Stimulated activated CD4-positive, alpha-beta T cell treated with anti-CD3 and anti-CD28 coated beads, Interleukin-12 subunit alpha, Interleukin-12 subunit beta, amount 100 ng/mL, for 24 hours (primary cell): ENCODE data around the gene OR11A1.
"Not testable (repeated sequence)": the region's sequence is repeated elsewhere in the genome, so short reads cannot be mapped to it uniquely, and the experiment has no call there.

Experiments used
- DNase-seq, 2 experiments: peaks; one replicate each; pipeline ENCODE4 v3.0.0-alpha.2; 2020; ENCODE audit warnings: low read depth in 2 of 2

OR11A1 gene

DNA sequence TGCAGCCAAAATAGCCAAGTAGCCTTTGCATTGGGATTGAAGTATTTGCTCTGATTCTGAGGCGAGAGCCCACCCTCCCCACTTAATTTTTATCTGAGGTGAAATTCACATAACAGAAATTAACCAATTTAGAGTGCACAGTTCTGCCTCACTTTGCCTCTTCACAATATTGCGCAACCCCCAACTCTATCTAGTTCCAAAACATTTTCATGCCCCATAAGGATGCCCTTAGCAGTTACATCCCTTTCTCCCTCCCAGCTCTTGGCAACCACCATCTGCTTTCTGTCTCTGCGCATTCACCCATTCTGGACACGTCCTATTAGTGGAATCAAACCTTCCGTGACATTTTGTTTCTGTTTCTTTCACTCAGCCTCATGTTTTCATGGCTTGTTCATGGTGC, 21.9 kb upstream of the OR11A1 start:
- DNase-seq = no peak

DNA sequence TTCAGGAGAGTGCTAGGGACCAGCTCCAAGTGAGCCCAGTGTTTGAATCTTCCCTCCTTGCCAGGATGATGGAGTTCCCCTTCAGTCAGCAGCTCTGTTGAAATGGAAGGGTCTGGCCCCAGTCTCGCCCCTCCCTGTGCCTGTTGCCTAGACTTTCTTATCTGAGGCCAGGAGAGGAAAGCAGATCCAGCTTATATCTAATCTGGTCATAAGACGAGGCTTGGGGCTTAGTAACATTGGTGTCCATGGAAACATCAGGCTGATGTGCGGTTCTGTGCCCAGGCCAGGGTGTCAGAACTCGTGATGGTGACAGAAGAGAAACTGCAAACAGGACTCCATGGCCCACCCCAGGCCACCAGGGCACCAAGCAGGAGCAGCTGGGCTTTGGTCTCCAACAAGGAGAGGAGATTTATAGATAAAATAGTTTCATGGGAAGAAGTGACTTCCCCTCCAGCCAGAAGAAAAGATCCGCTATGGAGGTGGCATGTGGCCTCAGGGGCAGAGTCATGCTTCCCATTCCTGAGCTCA, 21.1 kb upstream of the OR11A1 start:
- DNase-seq = no peak

DNA sequence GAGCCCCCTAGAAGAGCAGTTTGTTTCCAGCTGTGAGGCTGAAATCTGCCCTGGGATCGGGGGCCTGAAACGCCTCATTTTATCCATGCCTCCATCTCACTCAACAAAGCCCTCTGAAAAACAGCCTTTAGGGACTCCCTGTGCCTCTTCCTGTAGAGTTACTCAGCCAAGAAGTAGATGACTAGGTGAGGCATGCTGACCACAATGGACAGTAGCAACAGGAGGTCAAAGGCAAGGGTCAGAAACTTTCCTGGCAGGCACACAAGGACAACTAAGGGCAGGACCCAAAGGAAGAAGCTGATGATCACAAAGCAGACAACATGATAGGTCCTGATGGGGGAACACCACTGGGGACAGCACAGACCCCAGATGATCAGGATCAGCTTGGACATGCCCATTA, 18.1 kb upstream of the OR11A1 start:
- DNase-seq = no peak

DNA sequence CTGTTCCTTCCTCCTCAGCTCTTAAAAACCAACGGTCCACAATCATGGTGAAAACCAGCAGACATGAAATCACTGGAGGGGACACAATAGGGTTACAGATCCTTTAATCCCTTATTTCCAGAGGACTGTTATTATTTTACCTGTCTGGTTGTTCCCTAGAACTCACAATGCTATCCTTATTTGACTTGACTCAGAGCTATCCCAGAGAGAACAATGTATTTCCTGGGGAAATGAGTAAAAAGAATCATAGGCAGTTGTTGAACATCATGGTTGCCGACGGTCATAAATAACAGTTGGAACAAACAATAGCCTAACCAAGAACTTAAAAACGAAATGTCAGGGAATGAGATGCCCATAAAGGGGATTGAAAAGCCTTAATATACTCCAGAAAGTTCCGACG, 9.4 kb upstream of the OR11A1 start:
- no peak for DNase-seq

DNA sequence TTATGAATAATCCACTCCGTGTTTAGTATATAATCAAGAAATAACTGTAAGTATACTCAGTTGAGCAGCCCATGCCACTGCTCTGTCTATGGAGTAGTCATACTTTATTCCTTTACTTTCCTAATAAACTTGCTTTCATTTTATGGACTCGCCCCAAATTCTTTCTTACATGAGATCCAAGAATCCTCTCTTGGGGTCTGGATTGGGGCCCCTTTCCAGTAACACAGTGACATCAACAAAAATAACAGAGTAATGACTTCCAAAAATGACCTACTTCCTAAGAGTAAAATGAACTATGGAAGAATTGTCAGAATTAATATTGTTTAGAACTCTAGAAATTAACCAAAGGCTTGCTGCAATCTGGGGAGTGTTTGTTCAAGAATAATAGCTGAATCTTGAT, 8.9 kb upstream of the OR11A1 start:
- no peak for DNase-seq

DNA sequence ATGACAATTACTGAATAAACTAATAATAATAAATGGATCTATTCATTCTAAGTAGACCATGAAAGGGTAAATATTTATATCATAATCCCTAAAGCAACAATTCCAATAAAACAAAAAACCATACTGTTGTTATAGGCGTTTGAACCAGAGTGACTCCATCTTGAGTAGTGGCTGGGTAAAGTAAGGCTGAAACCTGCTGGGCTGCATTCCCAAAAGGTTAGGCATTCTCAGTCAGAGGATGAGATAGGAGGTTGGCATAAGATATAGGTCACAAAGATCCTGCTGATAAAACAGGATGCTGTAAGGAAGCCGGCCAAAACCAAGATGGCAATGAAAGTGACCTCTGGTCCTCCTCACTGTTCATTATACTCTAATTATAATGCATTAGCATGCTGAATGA, 8.4 kb upstream of the OR11A1 start:
- DNase-seq = no peak

DNA sequence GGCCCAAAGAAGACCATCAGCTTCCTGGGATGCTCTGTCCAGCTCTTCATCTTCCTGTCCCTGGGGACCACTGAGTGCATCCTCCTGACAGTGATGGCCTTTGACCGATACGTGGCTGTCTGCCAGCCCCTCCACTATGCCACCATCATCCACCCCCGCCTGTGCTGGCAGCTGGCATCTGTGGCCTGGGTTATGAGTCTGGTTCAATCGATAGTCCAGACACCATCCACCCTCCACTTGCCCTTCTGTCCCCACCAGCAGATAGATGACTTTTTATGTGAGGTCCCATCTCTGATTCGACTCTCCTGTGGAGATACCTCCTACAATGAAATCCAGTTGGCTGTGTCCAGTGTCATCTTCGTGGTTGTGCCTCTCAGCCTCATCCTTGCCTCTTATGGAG, 5.2 kb upstream of the OR11A1 start:
- DNase-seq = no peak

DNA sequence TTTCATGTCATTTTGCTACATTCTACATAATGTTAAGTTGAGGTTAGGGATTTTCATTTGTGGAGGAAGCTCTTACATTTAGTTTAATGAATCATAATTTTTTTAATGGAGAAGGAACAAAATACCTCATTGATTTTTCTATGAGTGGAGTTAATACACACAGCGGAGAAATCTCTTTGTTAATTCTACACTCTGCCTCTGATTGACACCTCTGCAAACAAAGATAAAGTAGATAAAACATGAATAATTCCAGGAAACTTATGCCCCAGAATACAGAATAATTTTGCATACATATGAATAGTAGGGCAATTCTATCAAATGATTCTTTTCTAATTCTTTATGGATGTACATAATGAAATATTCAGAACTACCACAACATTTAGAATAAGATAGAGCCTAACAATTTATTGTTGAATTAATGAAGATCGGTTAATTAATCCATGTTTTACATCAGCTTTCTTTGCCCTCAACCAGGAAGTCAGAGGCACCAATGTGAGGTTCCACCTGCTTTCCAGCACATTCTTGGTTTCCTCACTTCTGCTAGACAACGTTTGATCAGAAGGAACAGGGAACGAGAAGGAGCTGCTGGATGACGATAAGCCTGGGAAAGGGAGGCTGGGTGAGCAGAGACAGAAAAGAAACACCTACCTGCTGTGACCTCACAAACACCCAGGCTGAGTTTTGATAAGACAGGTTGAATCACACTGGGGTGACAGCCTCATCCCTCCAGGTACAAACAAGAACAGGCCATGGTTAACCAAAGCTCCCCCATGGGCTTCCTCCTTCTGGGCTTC, 4.3 kb upstream of the OR11A1 start:
- no peak for DNase-seq

DNA sequence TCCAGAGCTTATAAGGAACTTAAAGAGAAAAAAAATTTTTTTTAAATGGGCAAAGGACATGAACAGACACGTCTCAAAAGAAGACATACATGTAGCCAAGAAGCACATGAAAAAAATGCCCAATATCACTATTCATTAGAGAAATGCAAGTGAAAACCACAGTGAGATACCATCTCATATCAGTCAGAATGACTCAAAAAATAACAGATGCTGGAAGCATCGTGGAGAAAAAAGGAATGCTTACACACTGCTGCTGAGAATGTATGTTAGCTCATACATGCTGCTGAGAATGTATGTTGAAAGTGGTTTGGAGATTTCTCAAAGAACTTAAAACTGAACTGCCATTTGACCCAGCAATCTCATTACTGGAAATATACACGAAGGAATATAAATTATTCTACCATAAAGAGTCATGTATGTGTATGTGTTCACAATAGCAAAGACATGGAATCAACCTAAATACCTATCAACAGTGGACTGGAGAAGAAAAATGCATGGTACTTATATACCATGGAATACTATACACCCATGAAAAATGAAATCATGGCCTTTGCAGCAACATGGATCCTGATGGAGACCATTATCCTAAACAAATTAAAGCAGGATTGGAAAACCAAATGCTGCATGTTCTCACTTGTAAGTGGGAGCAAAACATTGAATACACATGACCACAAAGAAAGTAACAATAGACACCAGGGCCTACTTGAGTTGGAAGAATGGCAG, 5.2 kb downstream of the OR11A1 start:
- DNase-seq = no peak

DNA sequence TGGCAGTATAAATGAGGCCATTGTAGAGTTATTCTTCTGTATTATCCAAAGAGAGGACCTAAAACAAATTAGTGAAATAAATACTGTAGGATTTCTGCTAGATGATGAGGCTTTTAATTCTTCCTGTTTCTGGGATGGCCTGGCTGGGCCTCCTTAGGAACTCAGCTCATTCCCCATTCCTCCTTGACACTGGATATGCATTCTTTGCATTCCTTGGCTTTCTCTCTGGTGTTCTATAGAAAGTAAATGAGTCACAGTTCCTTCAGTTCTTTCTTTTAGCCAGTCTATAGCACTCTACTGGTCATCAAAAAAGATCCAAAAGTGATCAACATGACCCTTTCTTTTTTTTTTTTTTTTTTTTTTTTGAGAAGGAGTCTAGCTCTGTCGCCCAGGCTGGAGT, 9.2 kb downstream of the OR11A1 start:
- DNase-seq = no peak

DNA sequence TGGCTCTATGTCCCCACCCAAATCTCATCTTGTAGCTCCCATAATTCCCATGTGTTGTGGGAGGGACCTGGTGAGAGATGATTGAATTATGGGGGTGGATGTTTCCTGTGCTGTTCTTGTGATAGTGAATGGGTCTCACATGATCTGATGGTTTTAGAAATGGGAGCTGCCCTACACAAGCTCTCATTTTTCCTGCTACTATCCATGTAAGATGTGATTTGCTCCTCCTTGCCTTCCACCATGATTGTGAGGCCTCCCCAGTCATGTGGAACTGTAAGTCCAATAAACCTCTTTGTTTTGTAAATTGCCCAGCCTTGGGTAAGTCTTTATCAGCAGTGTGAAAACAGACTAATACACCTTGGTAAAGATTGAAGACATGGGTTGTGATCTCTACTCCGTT, 12.8 kb downstream of the OR11A1 start:
- not testable (repeated sequence) for DNase-seq

DNA sequence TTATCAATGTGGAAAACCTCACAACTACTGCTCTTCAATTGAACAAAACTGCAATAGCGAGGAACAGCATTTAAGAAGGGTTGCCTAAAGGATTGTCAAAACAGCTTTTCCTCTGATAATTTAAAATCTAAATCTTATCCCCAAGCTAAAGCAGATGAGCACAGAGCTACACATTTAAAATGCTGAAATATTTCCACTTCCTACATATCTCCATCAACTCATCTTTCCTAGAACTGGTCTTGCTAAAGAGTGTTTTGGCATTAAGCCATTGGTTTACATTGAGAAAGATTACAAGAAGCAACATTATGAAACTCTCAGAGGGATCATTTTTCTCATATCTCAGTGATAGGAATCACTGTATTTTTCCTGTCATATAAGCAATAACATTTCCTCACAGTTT, 14.2 kb downstream of the OR11A1 start:
- DNase-seq = no peak

DNA sequence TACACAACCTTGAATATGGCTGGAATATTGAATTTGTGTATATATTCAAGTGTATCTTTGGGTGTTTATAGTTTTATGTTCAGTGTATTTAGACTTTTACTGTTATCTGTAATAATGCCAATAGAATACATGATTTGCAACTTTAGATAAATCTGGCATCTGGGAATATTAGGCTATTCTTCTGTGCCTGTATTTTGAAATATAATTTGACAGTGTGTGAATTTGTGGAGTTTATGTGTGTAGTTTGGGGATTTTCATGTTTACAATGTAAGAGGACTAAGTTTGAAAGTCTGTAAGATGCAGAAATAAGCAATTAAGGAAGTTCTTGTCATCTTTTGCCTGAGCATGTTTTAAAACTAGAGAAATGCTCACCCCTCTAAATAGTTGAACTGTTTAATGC, 17.9 kb downstream of the OR11A1 start, which contains the start of gene OR10C1:
Gene OR10C1 (plus strand): TSS at position 301 of the 400 bp plus-strand sequence. CDS start 710 bp downstream, outside the sequence.
- DNase-seq = no peak

DNA sequence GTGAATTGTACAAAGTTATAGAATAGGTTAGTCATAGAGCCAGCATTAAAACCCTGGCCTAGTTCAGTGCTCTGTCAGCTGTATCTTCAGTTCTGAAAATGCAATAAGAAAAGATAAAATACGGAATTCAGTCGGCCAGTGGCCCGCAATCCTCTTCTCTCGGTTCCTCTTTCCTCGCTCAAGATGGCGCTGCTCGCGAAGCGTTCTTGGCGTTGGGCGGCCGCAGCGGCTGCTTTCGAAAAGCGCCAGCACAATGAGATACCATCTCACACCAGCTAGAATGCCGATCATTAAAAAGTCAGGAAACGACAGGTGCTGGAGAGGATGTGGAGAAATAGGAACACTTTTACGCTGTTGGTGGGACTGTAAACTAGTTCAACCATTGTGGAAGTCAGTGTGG, 20.1 kb downstream of the OR11A1 start:
- DNase-seq = not testable (repeated sequence)

DNA sequence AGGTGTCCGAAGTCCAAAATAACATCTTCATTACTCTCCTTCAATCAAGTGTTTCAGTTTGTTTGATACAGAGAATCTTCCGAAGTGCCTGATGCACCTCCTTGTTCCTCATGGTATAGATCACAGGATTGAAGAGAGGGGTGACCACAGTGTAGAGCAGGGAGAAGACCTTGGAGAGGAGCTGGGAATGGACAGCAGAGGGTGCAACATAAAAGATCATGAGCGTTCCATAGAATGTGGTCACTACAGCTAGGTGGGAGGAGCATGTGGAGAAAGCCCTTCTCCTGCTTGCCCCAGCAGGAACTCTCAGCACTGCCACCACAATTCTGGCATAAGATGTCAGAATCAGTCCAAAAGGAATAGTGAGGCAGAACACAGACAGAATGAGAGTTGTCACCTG, 30.2 kb downstream of the OR11A1 start:
- no peak for DNase-seq

DNA sequence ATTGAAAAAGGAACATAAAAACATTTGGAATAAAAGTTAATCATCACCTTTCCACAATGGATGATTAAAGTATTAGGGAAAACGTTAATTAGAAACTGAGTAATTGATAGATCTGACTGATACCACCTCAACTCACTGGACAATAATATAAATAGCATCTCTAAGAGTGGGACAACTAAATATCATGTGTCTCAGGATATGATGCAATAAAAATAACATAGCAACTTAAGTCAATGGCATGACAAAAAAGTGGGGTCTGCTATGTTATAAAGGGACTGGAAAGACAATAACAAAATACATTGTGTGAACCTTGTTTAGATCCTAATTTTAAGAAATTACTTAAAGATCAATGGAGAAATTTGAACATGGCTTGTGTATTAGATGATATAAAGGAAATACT, 31.8 kb downstream of the OR11A1 start:
- DNase-seq = no peak

DNA sequence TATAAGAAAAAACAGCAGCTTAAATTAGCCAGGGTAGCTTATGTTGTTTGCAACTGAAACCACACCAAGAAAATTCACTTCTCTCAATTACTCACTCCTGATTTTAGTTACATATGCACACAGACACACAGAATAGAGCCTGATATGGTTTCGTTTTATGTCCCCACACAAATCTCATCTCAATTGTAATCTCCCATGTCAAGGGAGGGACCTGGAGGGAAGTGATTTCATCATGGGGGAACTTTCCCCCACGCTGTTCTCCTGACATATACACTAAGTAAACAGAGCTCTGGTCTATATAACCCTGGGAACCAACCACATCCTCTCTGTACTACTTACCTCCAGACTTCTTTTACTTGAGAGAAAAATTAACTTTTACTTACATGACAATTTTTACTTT, 32.3 kb downstream of the OR11A1 start:
- DNase-seq = no peak

DNA sequence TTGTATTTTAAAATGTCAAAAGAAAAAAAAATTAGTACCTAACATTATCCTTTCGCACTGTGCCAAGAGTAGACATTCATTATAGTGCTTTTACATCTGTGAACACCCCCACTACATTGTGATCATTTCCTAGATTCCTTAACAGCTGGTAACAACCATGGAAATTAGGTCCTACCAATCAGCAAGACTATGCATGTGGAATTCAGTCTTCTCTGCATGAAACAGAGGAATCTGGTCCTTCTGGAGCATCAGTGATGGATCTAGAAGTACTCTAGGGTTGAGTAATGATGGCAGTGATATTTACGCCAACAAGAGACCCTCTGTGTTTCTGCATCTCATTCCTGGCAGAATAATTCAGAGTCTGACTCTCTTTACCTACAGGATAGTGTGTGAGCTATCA, 32.7 kb downstream of the OR11A1 start:
- DNase-seq = no peak

DNA sequence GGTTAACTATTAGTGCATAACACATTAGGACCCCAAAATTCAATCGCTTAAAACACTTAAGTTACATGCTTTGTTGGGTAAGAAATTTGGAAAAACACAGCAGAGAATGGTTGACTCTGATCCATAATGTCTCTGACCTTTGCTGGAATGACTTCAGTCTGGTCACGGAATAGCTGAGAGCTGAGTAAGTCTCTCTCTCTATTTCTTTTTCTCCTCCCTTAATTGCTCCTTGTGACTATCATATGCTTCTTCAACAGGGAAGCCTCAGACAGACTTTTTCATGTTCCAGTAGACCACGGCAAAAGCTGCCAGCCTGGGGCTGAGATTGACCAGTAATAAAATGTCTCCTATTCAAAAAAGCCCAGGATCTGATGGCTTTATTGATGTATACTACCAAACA, 37.4 kb downstream of the OR11A1 start:
- no peak for DNase-seq

DNA sequence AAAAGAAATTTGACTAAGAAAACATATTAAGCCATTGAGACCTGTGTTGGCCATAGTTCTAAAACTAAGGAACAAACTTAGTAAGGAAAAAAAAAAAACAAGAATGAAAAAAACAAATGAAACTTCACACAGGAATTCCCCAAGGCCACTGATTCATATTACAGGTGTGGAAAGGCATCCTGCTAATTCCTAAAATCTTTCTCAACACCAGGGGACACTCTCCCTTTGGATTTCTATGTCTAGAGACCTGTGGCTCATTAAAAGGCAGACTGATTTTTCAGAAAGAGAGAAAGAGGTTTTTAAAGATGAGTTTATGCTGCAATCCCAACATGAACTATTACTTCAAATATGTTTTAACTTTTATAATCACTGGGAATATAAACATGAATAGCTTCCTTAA, 42.3 kb downstream of the OR11A1 start, which contains the start of gene OR12D1:
Gene OR12D1 (plus strand): TSS at position 341 of the 400 bp plus-strand sequence.
- no peak for DNase-seq

DNA sequence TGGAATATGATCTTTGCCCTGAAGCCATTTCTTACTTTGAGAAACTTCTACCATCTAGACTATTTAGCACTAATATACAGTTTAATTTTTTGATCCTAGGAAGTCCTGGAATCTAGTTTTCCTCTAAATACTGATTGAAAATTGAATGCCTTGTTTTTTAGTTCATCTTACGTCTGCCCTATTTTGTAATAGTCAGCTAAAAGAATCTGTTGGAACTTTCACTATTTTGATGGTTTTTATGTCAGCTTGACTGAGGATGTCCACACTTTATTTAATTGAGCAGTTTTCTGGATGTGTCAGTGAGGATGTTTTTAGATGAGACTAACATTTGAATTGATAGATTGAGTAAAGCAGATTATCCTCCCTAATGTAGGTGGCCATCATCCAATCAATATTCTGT, 53.1 kb downstream of the OR11A1 start:
- DNase-seq = no peak

DNA sequence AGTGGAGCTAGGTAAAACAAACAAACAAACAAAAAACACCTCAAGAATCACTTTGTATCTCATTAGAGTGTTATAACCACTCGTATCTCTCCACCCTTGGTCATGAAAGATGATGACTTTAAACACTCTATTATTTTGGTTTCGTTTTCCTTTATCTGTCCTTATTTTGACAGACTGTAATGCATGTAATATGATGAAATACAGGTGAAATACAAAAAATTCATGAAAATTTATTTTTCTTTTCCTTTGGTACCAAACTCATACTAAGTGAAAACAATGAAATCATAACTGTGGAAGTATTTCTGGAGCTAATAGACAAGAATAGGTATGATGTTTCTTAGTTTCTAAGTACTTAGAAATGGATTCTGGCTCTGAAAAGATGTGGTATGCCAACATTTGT, 57.3 kb downstream of the OR11A1 start:
- no peak for DNase-seq

DNA sequence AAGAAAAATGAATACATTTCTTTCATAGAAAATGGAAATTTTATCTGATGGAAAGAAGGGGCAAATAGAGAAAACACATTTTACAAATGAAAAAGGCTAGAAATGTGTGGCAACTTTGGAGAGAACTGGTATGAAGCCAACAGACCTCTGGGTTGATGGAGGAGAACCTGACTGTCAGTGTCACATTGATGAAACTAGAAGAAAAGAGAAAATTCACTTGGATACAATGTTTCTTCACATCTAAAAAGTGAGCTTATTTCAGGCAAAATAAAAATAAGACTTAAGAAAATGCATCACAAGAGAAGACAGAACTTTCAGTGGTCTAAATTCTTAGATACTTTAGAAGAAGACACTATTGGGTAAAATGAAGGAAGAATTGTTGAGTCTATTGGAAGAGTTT, 61.5 kb downstream of the OR11A1 start, which contains the start of gene OR12D2:
Gene OR12D2 (plus strand): TSS at position 301 of the 400 bp plus-strand sequence. CDS start 1,069 bp downstream, outside the sequence.
- no peak for DNase-seq
